Measurements from ENCODE around the gene ZFYVE26.

- no peak for TF ChIP-seq POLR2A (IDR thresholded peaks at IDR 0.05)
- TF ChIP-seq CTCF (IDR thresholded peaks at IDR 0.05) = no peak
Observed at GRCh38 chr14:67857778-67858350, 41.5 kb upstream of the ZFYVE26 start.
